ENCODE measurements around the gene DNAJB11. TPM values are rescaled to one million over a fixed set of nuclear protein-coding genes. Genes with fewer than 3 reads are reported as not detected.

The DNAJB11 gene
- total RNA-seq, 1 donor from 2014 or later, result 37.8 TPM

- Histone ChIP-seq H3K9me3 (no peaks in the 10 kb centered on the region), H3K27ac (no peak overlapping the region), H3K36me3 (no peaks in the 10 kb centered on the region), H3K4me3 (no peak overlapping the region), H3K4me1 (no peaks in the 10 kb centered on the region), H3K27me3 (ENCODE audit: low read depth) (no peaks in the 10 kb centered on the region)
- TF ChIP-seq CTCF (IDR thresholded peaks at IDR 0.05), result no peak
- no peak for DNase-seq
- ATAC-seq, result peak; percentile 32 to 48
- intact Hi-C loops (cut with DNase I), result no loop called here
These were observed 37.9 kb upstream of the DNAJB11 start for GRCh38 chr3:186532598-186533072.

- Histone ChIP-seq H3K27me3 (ENCODE audit: low read depth) (no peaks in the 10 kb centered on the region), H3K9me3 (no peaks in the 10 kb centered on the region), H3K4me1 (no peaks in the 10 kb centered on the region), H3K4me3 (no peak overlapping the region), H3K27ac (no peak overlapping the region), H3K36me3 (no peaks in the 10 kb centered on the region)
- ATAC-seq (peak; percentile 59 to 76), DNase-seq (no peak)
- no peak for TF ChIP-seq CTCF (IDR thresholded peaks at IDR 0.05)
- intact Hi-C loops (cut with DNase I), result no loop called here
These were observed 36.3 kb upstream of the DNAJB11 start for GRCh38 chr3:186534113-186534669.

GRCh38 chr3:186536883-186537844, 33.4 kb upstream of the DNAJB11 start:
- Histone ChIP-seq H3K4me1 (no peaks in the 10 kb centered on the region), H3K4me3 (no peak overlapping the region), H3K27me3 (ENCODE audit: low read depth) (no peaks in the 10 kb centered on the region), H3K27ac (no peak overlapping the region), H3K36me3 (no peaks in the 10 kb centered on the region), H3K9me3 (no peaks in the 10 kb centered on the region)
- DNase-seq, result no peak
- ATAC-seq, result no peak
- TF ChIP-seq CTCF (IDR thresholded peaks at IDR 0.05), result no peak
- intact Hi-C loops (cut with DNase I), result no loop called here

GRCh38 chr3:186538779-186539178, 31.7 kb upstream of the DNAJB11 start:
- ATAC-seq (no peak), DNase-seq (no peak)
- Histone ChIP-seq H3K9me3 (no peaks in the 10 kb centered on the region), H3K27ac (no peak overlapping the region), H3K27me3 (ENCODE audit: low read depth) (no peaks in the 10 kb centered on the region), H3K36me3 (peaks cover 2% of the 10 kb centered on the region), H3K4me3 (no peak overlapping the region), H3K4me1 (no peaks in the 10 kb centered on the region)
- no peak for TF ChIP-seq CTCF (IDR thresholded peaks at IDR 0.05)
- intact Hi-C loops (cut with DNase I), result no loop called here

- ATAC-seq, result peak; percentile 83 to 92
These were observed 30.2 kb upstream of the DNAJB11 start for GRCh38 chr3:186540221-186540834.

More at GRCh38 chr3:186540221-186540834, 30.2 kb upstream of the DNAJB11 start:
- peak; percentile 70 for TF ChIP-seq CTCF (IDR thresholded peaks at IDR 0.05)
- intact Hi-C loops (cut with DNase I), result loop anchor here (10.0 kb wide), 1 partner anchor 276 kb away; no protein-coding TSS in a partner anchor
- Histone ChIP-seq H3K27me3 (ENCODE audit: low read depth) (no peaks in the 10 kb centered on the region), H3K4me1 (no peaks in the 10 kb centered on the region), H3K36me3 (peaks cover 15% of the 10 kb centered on the region), H3K27ac (no peak overlapping the region), H3K9me3 (no peaks in the 10 kb centered on the region), H3K4me3 (peak overlapping the region; percentile 23)
- DNase-seq, result no peak

Data from lower lobe of right lung (tissue), 2 donors.